Measurements from ENCODE around the gene SYT1. TPM values are rescaled to one million over a fixed set of nuclear protein-coding genes. Genes with fewer than 3 reads are reported as not detected.

Gene SYT1
- total RNA-seq, 1 experiment from 2014 or later: 15.8 TPM

GRCh38 chr12:79227646-79228045 is 363.1 kb downstream of the SYT1 start:
- no peak overlapping the region for H4K8ac ChIP-seq (replicated peaks; ENCODE audit: insufficient read length, low read depth, low read length)
- H3K4me1 ChIP-seq (ENCODE audit: insufficient read depth, low read length): peaks cover 2% of the 10 kb centered on the region; the same call in 1 of the 2 replicates
- WGBS (ENCODE audit: extremely low coverage, insufficient read length, low lambda C conversion rate): no CpG with 5 or more reads among the region's 3 CpGs
- H2AK5ac ChIP-seq (ENCODE audit: insufficient read length, low read length): no peak overlapping the region
- no peak overlapping the region for H4K91ac ChIP-seq (ENCODE audit: insufficient read length, low read depth, low read length)
- no peak overlapping the region for H3K9ac ChIP-seq (ENCODE audit: extremely low read depth, insufficient read length, low read length)
- Mint-ChIP-seq H3K4me3 (no peak overlapping the region), H3K27me3 (ENCODE audit: low read depth) (no peaks in the 10 kb centered on the region), H3K36me3 (ENCODE audit: insufficient read depth in 1 of 3, low read depth in 3 of 3) (peaks cover 3 to 5% (median 4%) of the 10 kb centered on the region in 3 experiments; a peak in 6 of 7 replicates), H3K9me3 (peaks cover 2% of the 10 kb centered on the region in 2 experiments; a peak in 2 of 5 replicates), H3K27ac (no peak overlapping the region), H3K4me1 (peaks cover 13 to 17% of the 10 kb centered on the region in 2 experiments)
- no peak overlapping the region for H3K18ac ChIP-seq (ENCODE audit: insufficient read length, low read depth, low read length)
- no peak overlapping the region for H2BK20ac ChIP-seq (ENCODE audit: low read depth, low read length, poor library complexity, severe bottlenecking)
- H4K20me1 ChIP-seq (ENCODE audit: control insufficient read depth, insufficient read depth, insufficient read length): no peaks in the 10 kb centered on the region
- no peak for TF ChIP-seq CTCF (conservative IDR thresholded peaks at IDR 0.05)
- H2BK12ac ChIP-seq (ENCODE audit: insufficient read length, low read depth, low read length): no peak overlapping the region
- no peak overlapping the region for H3K56ac ChIP-seq (ENCODE audit: insufficient read length, low read depth, low read length)
- H3T11ph ChIP-seq (ENCODE audit: low read length): no peak overlapping the region
- H3K23ac ChIP-seq (ENCODE audit: insufficient read length, low read depth, low read length): no peak overlapping the region
- no peaks in the 10 kb centered on the region for H3K27me3 ChIP-seq (ENCODE audit: insufficient read depth, low read length)
- DNase-seq: no peak
- no peak overlapping the region for H3K27ac ChIP-seq (ENCODE audit: insufficient read length, low read depth, low read length)
- no peaks in the 10 kb centered on the region for H3K79me2 ChIP-seq (ENCODE audit: insufficient read depth, low read length)
- no peaks in the 10 kb centered on the region for H3K79me1 ChIP-seq (ENCODE audit: insufficient read depth, low read depth, low read length, poor library complexity, severe bottlenecking)
- no peak overlapping the region for H4K5ac ChIP-seq (ENCODE audit: insufficient read length, low read depth, low read length)
- H3K4ac ChIP-seq (ENCODE audit: low read depth, low read length): no peak overlapping the region
- H2BK5ac ChIP-seq (ENCODE audit: insufficient read length, low read length): no peak overlapping the region
- H2BK120ac ChIP-seq (ENCODE audit: low read depth, low read length, poor library complexity, severe bottlenecking): no peak overlapping the region
- H3K23me2 ChIP-seq (ENCODE audit: insufficient read length, low read depth, low read length, poor library complexity, severe bottlenecking): no peaks in the 10 kb centered on the region
- no peak overlapping the region for H2AFZ ChIP-seq (ENCODE audit: low read length)
- no peak overlapping the region for H3K4me2 ChIP-seq (ENCODE audit: insufficient read depth, insufficient read length, low read length)
- no peak overlapping the region for H3K14ac ChIP-seq (ENCODE audit: insufficient read depth, low read length)
- no peak overlapping the region for H2BK15ac ChIP-seq (ENCODE audit: low read depth, low read length)
- no peaks in the 10 kb centered on the region for H3K9me3 ChIP-seq (ENCODE audit: control insufficient read depth, low read depth, low read length)

All from H9 (cell line).